Liver (tissue), 9 donors: ENCODE data around the gene MEX3B. TPM values are rescaled to one million over a fixed set of nuclear protein-coding genes. Genes with fewer than 3 reads are reported as not detected.

ENCODE experiments used
- DNase-seq: peaks from one replicate; pipeline ENCODE4 v3.0.0-alpha.2; 2017; ENCODE audit warnings: low spot score
- H3K27ac ChIP-seq, 2 donors: one replicate each; pipeline ENCODE4 v1.7.0; 2013; ENCODE audit warnings: inconsistent platforms in 2 of 2, low read length in 2 of 2, control low read depth in 1 of 2, low read depth in 1 of 2, mild to moderate bottlenecking in 1 of 2
- H3K27me3 ChIP-seq, 4 donors: one replicate each; pipeline versions ENCODE4 v1.6.1 to v1.7.0; 2013; ENCODE audit warnings: low read length in 3 of 4, inconsistent platforms in 1 of 4, mild to moderate bottlenecking in 1 of 4, moderate library complexity in 1 of 4; ENCODE audit not compliant: control insufficient read depth in 4 of 4, insufficient read depth in 4 of 4
- H3K36me3 ChIP-seq, 4 donors: one replicate each; pipeline versions ENCODE4 v1.6.1 to v1.7.0; 2013; ENCODE audit warnings: low read length in 3 of 4, mild to moderate bottlenecking in 3 of 4, low read depth in 1 of 4, moderate library complexity in 1 of 4; ENCODE audit not compliant: control insufficient read depth in 4 of 4, insufficient read depth in 3 of 4
- H3K4me1 ChIP-seq, 4 donors: one replicate each; pipeline versions ENCODE4 v1.6.1 to v1.7.0; 2013; ENCODE audit warnings: low read length in 3 of 4, mild to moderate bottlenecking in 3 of 4, moderate library complexity in 1 of 4; ENCODE audit not compliant: control insufficient read depth in 4 of 4, insufficient read depth in 4 of 4
- H3K4me3 ChIP-seq, 3 donors: one replicate each; pipeline versions ENCODE4 v1.6.1 to v1.7.0; 2013; ENCODE audit warnings: low read length in 3 of 3, control low read depth in 1 of 3, low read depth in 1 of 3, mild to moderate bottlenecking in 1 of 3
- H3K9ac ChIP-seq, 2 donors: one replicate each; pipeline ENCODE4 v1.7.0; 2013; ENCODE audit warnings: low read length in 2 of 2, mild to moderate bottlenecking in 2 of 2, moderate library complexity in 2 of 2, control low read depth in 1 of 2, low read depth in 1 of 2
- H3K9me3 ChIP-seq, 4 donors: one replicate each; pipeline versions ENCODE4 v1.6.1 to v1.7.0; 2013; ENCODE audit warnings: low read length in 3 of 4; ENCODE audit not compliant: control insufficient read depth in 4 of 4
- EGR1 ChIP-seq, 2 donors: IDR thresholded peaks; 2 replicates each; pipeline ENCODE4 v1.6.1; 2016 to 2018; ENCODE audit warnings: antibody characterized with exemption in 2 of 2, low read depth in 2 of 2
- FOXA1 ChIP-seq: IDR thresholded peaks from 2 replicates; pipeline ENCODE4 v1.6.1; 2016; ENCODE audit warnings: antibody characterized with exemption
- FOXA2 ChIP-seq: IDR thresholded peaks from 2 replicates; pipeline ENCODE4 v1.6.1; 2016; ENCODE audit warnings: antibody characterized with exemption
- GABPA ChIP-seq, 2 donors: IDR thresholded peaks in 1 of 2; conservative IDR thresholded peaks in 1 of 2; 2 replicates each; pipeline ENCODE4 v1.6.1; 2016; ENCODE audit warnings: antibody characterized with exemption in 2 of 2, mild to moderate bottlenecking in 1 of 2, moderate library complexity in 1 of 2
- HNF4A ChIP-seq, 2 donors: conservative IDR thresholded peaks; 2 replicates each; pipeline ENCODE4 v1.6.1; 2016; ENCODE audit warnings: antibody characterized with exemption in 2 of 2, mild to moderate bottlenecking in 2 of 2
- HNF4G ChIP-seq: IDR thresholded peaks from 2 replicates; pipeline ENCODE4 v1.6.1; 2016; ENCODE audit warnings: antibody characterized with exemption
- JUND ChIP-seq, 2 donors: IDR thresholded peaks; 2 replicates each; pipeline ENCODE4 v1.6.1; 2016; ENCODE audit warnings: antibody characterized with exemption in 2 of 2
- NR2F2 ChIP-seq: IDR thresholded peaks from 2 replicates; pipeline ENCODE4 v1.6.1; 2016; ENCODE audit warnings: antibody characterized with exemption
- RAD21 ChIP-seq, 2 donors: IDR thresholded peaks; 2 replicates each; pipeline ENCODE4 v1.6.1; 2016; ENCODE audit warnings: antibody characterized with exemption in 2 of 2, mild to moderate bottlenecking in 2 of 2
- RXRA ChIP-seq, 2 donors: IDR thresholded peaks; 2 replicates each; pipeline ENCODE4 v1.6.1; 2017 to 2018; ENCODE audit warnings: antibody characterized with exemption in 2 of 2, mild to moderate bottlenecking in 1 of 2
- SP1 ChIP-seq: IDR thresholded peaks from 2 replicates; pipeline ENCODE4 v1.6.1; 2018; ENCODE audit warnings: antibody characterized with exemption, mild to moderate bottlenecking
- TAF1 ChIP-seq: conservative IDR thresholded peaks from 2 replicates; pipeline ENCODE4 v1.6.1; 2016; ENCODE audit warnings: antibody characterized with exemption, mild to moderate bottlenecking
- YY1 ChIP-seq: IDR thresholded peaks from 2 replicates; pipeline ENCODE4 v1.6.1; 2016; ENCODE audit warnings: antibody characterized with exemption, mild to moderate bottlenecking
- WGBS: extraction: QIAGEN DNeasy Blood & Tissue Kit; methylation state at CpG from one replicate; pipeline ENCODE4 v1.1.7; 2013; 5-methylcytosine and 5-hydroxymethylcytosine counted together
- polyA plus RNA-seq, 2 donors: library from polyadenylated mRNA; stranded (reverse) in 1 of 2; unstranded in 1 of 2; fragments of 200-250 nt in 1 of 2; fragments of >200 nt in 1 of 2; fragmentation: Nextera tagmentation in 1 of 2; extraction: Ambion mirVana in 1 of 2; gene quantifications; one replicate each; pipeline versions ENCODE4 v1.2.1 to v1.2.3, GENCODE V29; 2013 to 2015
- total RNA-seq, 2 donors: library from RNA; depleted of rRNA; stranded (reverse); fragments of >200 nt; gene quantifications; one replicate each; pipeline ENCODE4 v1.2.3, GENCODE V29; 2014
- TF ChIP-seq, protein P1 (sequence below): IDR thresholded peaks from 2 replicates; pipeline ENCODE4 v1.6.1; 2016; ENCODE audit warnings: antibody characterized with exemption
- TF ChIP-seq, protein P2 (sequence below): IDR thresholded peaks from 2 replicates; pipeline ENCODE4 v1.6.1; 2016; ENCODE audit warnings: antibody characterized with exemption, mild to moderate bottlenecking
- TF ChIP-seq, protein P3 (sequence below): IDR thresholded peaks from 2 replicates; pipeline ENCODE4 v1.6.1; 2016; ENCODE audit warnings: antibody characterized with exemption
- TF ChIP-seq, protein P4 (sequence below): IDR thresholded peaks from 2 replicates; pipeline ENCODE4 v1.6.1; 2016; ENCODE audit warnings: antibody characterized with exemption
- TF ChIP-seq, protein P5 (sequence below): fragments of 150-350 bp; IDR thresholded peaks from 2 replicates; pipeline ENCODE4 v1.5.1; 2017; ENCODE audit warnings: improper control_type of control experiment, low read depth, low read length; ENCODE audit not compliant: missing input control
- donor health status: healthy.
- donor health status: healthy.
- donor health status: healthy.
- donor health status: healthy.
- donor health status: healthy.

MEX3B gene
- total and polyA plus RNA-seq, 4 donors = 0.33 to 1.4 (median 0.89) TPM; not detected in 1

DNA sequence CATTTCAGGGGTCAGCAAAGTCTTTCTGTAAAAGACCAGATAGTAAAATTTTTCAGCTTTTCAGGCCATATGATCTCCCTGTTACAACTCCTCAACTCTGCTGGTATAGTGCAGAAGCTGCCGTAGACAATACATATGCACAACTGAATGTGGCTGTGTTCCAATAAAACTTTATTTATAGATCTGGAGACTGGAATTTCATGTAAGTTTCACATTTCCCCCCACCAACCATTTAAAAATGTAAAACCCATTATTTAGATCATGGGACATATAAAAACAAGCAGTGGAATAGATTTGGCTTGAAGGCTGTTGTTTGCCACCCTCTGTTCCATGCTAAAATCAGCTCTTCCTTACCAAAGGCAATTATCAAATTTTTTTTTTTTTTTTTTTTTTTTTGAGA is 28.8 kb upstream of the MEX3B start:
- DNase-seq = no peak
- Histone ChIP-seq H3K27ac (no peak overlapping the region), H3K27me3 (peaks cover 0 to 5% (median 3%) of the 10 kb centered on the region in 4 donors), H3K4me1 (no peaks in the 10 kb centered on the region), H3K9me3 (no peaks in the 10 kb centered on the region), H3K9ac (no peak overlapping the region), H3K36me3 (no peaks in the 10 kb centered on the region), H3K4me3 (no peak overlapping the region)
- TF ChIP-seq, protein P1, sequence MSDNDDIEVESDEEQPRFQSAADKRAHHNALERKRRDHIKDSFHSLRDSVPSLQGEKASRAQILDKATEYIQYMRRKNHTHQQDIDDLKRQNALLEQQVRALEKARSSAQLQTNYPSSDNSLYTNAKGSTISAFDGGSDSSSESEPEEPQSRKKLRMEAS = no peak
- TF ChIP-seq HNF4A (conservative IDR thresholded peaks at IDR 0.05) (no peak), GABPA (IDR thresholded peaks at IDR 0.05 in 1 of 2, conservative IDR thresholded peaks at IDR 0.05 in 1 of 2) (no peak), NR2F2 (no peak), JUND (IDR thresholded peaks at IDR 0.05) (no peak), RXRA (IDR thresholded peaks at IDR 0.05) (no peak), SP1 (no peak), EGR1 (IDR thresholded peaks at IDR 0.05; ENCODE audit: low read depth in 2 of 2) (no peak), RAD21 (IDR thresholded peaks at IDR 0.05) (no peak), TAF1 (no peak), FOXA1 (no peak), FOXA2 (no peak), HNF4G (no peak), YY1 (no peak)
- TF ChIP-seq, protein P2, sequence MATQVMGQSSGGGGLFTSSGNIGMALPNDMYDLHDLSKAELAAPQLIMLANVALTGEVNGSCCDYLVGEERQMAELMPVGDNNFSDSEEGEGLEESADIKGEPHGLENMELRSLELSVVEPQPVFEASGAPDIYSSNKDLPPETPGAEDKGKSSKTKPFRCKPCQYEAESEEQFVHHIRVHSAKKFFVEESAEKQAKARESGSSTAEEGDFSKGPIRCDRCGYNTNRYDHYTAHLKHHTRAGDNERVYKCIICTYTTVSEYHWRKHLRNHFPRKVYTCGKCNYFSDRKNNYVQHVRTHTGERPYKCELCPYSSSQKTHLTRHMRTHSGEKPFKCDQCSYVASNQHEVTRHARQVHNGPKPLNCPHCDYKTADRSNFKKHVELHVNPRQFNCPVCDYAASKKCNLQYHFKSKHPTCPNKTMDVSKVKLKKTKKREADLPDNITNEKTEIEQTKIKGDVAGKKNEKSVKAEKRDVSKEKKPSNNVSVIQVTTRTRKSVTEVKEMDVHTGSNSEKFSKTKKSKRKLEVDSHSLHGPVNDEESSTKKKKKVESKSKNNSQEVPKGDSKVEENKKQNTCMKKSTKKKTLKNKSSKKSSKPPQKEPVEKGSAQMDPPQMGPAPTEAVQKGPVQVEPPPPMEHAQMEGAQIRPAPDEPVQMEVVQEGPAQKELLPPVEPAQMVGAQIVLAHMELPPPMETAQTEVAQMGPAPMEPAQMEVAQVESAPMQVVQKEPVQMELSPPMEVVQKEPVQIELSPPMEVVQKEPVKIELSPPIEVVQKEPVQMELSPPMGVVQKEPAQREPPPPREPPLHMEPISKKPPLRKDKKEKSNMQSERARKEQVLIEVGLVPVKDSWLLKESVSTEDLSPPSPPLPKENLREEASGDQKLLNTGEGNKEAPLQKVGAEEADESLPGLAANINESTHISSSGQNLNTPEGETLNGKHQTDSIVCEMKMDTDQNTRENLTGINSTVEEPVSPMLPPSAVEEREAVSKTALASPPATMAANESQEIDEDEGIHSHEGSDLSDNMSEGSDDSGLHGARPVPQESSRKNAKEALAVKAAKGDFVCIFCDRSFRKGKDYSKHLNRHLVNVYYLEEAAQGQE = no peak
- TF ChIP-seq, protein P3, sequence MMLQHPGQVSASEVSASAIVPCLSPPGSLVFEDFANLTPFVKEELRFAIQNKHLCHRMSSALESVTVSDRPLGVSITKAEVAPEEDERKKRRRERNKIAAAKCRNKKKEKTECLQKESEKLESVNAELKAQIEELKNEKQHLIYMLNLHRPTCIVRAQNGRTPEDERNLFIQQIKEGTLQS = no peak
- TF ChIP-seq, protein P4, sequence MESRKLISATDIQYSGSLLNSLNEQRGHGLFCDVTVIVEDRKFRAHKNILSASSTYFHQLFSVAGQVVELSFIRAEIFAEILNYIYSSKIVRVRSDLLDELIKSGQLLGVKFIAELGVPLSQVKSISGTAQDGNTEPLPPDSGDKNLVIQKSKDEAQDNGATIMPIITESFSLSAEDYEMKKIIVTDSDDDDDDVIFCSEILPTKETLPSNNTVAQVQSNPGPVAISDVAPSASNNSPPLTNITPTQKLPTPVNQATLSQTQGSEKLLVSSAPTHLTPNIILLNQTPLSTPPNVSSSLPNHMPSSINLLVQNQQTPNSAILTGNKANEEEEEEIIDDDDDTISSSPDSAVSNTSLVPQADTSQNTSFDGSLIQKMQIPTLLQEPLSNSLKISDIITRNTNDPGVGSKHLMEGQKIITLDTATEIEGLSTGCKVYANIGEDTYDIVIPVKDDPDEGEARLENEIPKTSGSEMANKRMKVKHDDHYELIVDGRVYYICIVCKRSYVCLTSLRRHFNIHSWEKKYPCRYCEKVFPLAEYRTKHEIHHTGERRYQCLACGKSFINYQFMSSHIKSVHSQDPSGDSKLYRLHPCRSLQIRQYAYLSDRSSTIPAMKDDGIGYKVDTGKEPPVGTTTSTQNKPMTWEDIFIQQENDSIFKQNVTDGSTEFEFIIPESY = no peak
- TF ChIP-seq, protein P5, sequence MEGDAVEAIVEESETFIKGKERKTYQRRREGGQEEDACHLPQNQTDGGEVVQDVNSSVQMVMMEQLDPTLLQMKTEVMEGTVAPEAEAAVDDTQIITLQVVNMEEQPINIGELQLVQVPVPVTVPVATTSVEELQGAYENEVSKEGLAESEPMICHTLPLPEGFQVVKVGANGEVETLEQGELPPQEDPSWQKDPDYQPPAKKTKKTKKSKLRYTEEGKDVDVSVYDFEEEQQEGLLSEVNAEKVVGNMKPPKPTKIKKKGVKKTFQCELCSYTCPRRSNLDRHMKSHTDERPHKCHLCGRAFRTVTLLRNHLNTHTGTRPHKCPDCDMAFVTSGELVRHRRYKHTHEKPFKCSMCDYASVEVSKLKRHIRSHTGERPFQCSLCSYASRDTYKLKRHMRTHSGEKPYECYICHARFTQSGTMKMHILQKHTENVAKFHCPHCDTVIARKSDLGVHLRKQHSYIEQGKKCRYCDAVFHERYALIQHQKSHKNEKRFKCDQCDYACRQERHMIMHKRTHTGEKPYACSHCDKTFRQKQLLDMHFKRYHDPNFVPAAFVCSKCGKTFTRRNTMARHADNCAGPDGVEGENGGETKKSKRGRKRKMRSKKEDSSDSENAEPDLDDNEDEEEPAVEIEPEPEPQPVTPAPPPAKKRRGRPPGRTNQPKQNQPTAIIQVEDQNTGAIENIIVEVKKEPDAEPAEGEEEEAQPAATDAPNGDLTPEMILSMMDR = no peak
- 90% methylated on average over 1 of the region's 1 CpG for WGBS
